KBM-7 (cell line): ENCODE results near the gene WDR5.

Experiments used
- DNase-seq: peaks from one replicate; pipeline ENCODE4 v3.0.0-alpha.2; 2015
- in situ Hi-C: fragments of 300-500 bp; cut with MboI; formaldehyde crosslinking; loops from 2 replicates; pipeline ENCODE4 v1.14.3; 2020; ENCODE audit warnings: low sequenced_read_pairs, low pct_unique_long_range_greater_than_20kb, mixed read lengths

The WDR5 gene

DNA sequence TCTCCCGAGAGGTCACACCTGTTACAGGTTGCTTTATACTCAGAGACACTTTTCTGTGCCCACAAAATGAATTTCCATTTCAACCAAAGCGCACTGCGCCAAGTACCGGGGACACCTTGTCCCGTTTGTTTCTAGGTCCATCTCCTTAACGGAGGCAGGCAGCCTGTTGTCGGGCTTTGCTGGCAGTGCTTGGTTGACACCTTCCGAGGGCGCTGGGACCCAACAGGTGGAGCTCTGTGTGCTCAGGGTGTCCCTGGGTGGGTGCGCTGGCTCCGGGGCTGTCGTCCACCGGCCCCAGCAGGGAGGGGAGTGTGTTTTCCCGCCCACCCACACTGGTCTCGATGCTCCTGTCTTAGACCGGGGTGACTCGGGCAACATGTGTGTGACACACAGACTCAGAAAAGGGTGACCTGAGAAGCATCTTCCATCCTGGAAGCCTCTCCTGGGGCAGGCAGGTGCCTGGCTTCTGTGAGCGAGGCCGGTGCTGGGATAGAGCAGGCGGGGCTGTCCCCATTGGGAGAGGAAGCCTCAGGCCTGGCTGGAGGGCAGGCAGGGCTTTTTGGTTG, 20.0 kb downstream of the WDR5 start:
- no peak for DNase-seq
- in situ Hi-C loops = no loop called here

DNA sequence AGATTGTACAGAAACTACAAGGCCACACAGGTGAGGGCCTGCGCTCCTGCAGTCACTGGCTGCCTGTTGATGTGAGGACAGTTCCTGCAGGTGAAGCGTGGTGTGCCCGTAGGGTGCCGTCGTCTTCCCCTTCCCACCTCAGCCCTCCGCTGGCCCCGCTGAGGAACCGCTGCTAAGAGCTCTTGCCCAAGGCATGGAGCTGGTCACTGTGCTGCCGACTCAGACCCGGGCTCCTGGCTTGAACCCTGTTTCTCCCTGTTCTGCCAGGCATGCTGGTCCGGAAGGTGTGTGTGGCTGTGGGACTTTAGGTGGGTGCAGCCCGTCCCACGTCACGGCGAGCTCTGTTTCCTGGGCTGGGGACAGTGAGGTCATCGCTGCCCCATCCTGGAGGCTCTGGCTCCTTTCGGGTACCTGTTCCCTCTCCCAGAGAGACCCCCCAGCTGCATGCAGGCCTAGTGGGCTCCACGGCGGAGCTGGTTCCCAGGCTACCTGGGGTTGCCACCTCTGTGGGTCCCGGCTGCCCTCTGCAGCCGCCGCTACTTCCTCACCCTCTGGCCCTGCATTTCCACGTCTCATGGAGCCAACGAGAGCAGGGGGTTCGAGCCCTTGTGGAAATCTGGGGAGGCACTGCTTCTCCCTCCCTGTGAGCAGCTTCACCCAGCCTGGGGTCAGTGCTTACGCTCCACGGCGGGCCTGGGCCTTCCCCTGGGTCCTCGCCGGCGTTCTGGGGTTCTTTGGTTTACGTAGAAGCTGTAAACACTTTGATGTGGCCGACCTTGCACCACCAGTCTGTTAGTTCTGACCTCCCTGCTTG, 20.9 kb downstream of the WDR5 start:
- no peak for DNase-seq
- in situ Hi-C loops = no loop called here

DNA sequence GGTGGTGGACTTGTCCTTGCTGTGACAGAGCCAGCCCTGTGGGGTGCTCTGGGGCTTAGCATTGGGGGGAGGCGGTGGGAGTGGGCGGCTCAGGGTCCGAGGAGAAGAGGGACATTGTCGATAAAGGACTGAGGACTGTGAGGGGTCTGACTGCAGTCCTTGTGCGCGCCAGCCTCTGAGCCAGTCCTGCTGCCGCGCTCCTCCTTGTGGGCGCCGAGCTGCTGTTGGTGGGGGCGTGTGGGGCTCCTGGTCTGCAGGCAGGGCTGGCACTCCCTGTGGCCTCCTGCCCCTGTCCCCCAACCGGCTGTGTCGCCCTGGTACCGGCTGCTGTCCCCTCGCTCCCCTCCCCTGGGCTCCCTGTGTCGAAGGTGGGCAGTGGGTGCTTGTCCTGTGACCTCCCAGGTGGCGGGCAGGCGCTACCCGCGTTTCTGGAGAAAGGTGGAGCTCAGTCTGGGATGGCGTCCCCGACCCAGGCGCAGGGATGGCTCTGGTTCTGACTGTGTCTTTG, 21.6 kb downstream of the WDR5 start:
- in situ Hi-C loops = no loop called here
- no peak for DNase-seq

DNA sequence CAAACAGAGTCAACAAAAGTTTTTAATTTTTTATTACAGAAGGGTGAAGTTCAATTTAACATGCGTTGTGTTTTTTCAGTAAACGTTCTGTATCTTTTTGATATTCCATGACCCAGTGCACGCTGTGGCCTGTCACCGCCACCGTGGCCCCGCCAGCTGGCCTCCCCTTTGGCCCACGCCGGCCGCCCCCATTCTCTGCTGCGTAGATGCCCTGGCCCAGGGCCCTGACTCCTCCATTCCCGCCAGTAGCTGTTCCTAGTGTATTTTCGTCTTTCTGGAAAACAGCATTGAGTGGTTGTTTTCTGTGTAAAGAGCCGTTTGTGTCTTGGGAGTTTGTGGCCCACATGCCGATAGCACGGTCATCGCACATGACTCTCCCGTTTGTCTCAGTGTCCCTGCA, 22.4 kb downstream of the WDR5 start:
- in situ Hi-C loops = no loop called here
- DNase-seq = no peak

DNA sequence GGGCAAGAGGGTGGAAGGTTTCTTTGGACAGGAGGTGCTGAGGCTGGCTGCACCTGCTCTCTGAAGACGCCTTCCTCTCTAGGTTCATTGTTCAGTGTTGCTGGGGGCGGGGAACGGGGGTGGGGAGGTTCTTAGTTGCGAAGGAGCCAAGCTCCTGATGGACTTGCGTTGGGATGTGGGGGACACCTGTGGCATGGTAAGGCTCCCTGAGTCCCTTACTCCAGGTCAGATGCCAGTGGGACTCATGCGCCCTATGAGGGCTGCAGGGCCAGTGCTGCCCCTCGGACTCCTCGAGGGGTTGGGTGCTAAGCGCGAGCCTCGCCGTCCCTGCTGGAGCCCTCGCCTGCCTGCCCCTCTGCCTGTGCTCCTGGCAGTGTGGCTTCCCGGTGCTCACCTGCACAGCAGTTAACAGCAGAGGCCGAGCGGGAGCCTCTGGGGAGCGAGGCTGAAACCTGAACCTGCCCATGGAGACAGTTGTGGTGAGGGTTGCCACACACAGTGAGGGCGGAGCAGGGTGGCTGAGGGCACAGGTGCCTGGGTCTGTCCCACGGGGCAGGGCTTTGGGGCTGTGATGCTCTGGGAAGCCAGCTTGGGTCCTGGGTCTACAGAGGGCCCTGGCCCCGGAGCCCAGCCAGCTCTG, 23.0 kb downstream of the WDR5 start:
- in situ Hi-C loops = no loop called here

DNA sequence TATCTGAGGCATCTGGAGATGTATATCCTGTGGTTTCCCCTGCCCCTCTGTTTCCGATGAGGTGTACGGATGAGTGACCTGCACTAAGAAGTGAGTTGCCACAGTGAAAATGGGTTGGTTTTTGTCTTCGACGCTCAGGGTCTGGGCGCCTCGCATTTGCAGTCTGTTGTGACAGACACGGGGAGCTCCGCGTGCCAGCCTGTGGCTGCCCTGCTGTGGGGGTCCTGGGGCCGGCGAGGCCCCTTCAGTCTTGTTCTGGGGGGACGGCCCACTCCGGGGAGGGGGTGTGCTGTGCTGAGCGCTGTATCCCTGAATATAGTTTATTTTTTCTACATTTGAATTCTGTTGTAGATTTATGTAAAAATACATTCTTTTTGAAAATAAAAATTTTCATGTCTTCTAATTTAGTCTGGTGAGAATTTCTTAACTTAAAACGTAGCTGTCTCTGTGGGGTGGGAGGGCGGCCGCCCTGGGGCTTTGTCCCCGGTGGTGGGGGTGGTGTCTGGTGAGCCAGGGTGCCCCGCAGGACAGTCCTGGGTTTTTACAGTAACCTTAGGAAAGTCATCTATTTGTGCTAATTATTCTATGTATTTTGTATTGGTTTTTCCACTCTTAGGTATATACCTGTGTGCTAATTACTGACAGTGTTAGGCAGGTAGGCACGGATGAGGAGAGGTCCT, 23.8 kb downstream of the WDR5 start:
- DNase-seq = no peak
- in situ Hi-C loops = no loop called here

More for the DNA sequence above, 23.0 kb downstream of the WDR5 start:
- no peak for DNase-seq

DNA sequence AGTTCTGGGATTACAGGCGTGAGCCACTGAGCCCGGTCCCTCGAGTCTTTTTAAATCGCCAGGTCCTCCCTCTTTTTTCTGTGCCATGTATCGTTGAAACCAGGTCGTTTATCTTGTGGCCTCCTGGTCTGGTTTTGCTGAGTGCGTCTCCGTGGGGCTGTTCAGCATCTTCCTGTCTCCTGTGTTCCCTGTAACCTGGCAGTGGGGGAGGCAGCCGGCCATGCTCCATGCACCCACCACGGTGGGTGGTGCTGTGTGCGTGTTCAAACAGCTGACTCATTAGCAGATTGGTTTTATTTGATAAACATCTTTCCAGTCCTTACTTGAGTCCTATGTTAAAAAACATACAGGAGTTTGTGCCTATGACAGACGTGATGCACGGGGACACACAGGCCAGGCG, 25.8 kb downstream of the WDR5 start:
- DNase-seq = no peak
- in situ Hi-C loops = no loop called here

DNA sequence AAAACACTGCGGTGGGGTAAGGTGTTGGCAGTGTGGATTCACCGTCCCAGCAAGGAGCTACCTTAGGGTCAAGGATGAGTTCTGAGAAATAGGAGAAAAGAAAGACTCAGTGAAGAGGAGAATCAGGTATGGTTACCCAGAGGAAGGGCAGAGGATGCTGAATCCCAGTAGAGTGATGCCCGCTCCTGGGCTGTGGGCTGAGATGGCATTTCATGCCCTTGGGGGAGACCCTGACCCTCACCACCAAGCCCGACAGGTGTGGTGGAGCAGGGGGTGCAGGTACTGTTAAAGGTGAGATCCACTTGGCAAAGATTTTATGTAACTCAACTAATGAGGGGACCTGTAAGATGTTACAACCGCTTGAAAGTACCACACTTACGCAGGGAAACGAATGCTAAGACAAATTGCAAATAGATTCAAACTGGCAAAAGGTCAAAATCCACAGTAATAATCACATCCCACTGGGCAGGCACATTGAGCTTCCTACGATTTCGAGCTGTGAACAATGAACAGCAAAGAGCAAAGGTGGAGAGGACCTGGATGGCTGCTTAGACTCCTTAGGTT, 26.4 kb downstream of the WDR5 start:
- in situ Hi-C loops = no loop called here
- DNase-seq = no peak

DNA sequence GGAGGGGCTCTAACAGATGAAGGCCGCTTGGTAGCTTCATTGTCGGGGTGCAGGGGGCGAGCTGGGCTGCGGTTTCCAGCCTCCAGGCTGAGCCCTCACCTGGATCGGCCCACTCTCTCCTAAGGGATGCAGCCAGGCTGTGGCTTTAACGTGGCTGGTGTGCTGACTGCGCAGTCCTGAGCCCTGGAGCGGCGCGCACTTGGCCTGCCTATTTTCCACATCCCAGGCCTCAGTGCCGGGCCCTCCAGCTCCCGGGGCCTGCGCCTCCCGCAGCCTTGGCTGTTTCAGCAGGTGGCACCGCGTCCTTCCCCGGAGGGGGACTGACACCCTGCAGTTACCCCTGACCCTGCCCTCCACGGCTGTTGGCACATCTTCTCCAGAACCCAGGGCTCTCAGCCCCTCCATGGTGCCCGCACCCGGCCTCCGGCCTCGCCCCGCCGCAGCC, 27.1 kb downstream of the WDR5 start:
- in situ Hi-C loops = no loop called here
- no peak for DNase-seq

DNA sequence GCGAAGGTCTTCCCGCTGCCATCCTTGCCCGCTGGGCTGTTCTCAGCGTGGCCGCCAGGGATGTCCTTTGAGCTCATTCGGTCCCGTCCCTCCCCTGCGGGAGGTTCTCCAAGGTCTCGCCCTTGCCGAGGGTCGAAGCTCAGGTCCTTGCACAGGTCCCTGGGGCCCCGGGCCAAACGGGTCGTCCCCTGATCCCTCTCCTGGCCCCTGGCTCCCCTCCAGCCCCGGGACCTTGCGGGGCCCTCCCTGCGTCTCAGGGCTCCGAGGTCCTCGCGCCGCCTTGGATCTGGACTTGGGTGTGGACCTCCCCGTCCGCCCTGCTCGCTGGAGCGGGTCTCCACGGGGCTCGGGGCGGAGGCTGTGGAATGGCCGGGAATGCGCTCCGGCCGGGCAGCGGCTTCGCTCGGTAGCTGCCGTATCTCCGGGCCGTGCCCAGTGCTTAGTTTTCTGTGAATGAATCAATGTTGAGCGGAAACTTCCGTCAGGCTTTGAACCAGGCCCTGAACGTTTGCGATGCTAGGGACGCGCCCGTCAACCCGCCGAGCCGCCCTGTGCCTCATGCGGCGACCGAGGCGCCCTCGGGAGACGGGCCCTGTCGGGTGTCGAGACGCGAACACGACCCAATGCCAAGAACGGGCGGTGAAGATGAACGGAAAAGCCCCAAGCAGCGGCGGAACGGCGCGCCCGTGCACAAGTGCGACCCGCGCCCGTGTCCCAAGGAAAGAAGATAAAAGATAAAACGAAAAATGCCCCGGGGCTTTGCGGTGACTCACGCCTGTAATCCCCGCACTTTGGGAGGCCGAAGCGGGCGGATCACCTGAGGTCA, 27.7 kb downstream of the WDR5 start:
- DNase-seq = no peak
- in situ Hi-C loops = no loop called here

DNA sequence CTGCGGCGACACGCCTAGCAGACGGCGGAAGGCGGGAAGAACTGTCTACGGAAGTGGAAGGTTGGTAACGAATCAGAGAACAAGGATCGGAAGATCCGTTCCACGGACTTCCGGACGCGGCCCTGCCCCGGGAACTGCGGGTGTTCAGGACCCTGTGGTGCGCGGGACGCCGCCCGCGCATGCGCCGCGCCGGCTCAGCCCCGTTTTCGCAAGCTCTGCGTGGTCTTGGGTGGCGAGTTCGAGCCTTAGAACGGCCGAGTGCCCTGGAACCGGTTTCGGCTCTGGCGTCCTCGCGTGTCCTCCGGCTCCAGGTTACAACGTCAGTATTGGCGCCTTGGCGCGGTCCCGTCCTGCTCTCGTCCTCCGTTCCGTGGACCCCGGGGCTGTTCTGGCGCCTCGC, 29.0 kb downstream of the WDR5 start:
- in situ Hi-C loops = no loop called here
- no peak for DNase-seq

DNA sequence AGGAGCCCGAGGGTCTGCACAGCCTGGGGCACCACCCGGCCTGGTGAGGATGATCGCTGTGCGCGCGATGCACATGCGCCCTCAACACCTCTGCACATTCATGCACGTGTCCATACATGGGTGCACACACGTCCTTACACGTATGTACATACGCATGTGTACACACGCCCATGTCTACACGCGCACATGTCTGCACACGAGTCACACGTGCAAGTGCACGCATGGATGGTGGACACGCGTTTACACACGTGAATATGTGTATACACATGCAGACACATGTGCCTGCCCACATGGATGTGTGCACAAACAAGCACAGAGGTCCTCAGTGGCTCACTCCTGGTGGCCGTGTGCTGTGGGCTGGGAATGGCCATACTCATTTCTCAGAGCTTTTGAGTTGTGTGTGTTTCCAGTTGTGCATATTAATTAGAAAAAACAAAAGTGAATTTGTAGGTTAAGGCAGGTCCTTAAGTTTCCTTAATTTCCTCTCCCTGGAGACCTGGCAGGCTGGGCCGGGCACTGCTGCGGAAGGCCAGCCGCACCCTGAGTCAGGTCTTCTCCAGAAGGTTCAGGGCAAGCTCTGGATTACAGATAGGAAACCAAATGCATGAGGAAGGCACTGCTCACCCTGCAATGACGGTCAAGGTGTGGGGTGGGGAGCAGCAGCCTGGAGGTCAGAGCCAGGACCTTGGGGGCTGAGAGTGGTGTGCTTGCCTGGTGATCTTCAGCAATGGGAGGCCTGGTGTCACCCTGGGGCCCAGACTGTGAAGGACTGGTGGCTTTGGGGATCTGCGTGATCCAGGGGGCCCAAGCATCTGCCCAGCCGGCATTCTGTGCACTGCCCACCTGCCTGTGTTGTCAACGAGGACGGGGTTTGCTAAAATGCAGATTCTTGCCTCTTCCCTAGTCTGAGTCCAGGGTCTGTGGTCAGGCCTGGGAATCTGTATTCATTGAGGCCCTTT, 29.8 kb downstream of the WDR5 start:
- peak; percentile 49 for DNase-seq
- in situ Hi-C loops = no loop called here

DNA sequence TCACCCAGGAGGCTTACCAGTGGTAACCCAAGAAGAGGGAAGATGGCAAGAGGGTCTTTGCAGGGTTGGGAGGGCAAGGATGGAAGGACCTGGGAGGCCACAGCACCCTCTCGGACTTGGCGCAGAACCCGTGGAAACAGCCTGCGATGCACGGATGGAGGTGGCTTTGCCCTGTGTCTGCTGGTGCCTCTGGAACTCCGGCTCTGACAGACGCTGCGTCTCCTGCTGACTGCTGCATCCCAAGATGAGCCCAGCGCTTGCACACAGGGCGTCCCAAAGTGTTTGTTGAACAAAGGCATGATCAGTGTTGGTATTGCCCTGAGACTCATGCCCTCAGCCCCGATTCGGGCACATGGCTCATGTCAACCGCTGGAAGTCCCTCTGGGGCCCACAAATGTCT, 30.5 kb downstream of the WDR5 start:
- in situ Hi-C loops = no loop called here
- DNase-seq = no peak

DNA sequence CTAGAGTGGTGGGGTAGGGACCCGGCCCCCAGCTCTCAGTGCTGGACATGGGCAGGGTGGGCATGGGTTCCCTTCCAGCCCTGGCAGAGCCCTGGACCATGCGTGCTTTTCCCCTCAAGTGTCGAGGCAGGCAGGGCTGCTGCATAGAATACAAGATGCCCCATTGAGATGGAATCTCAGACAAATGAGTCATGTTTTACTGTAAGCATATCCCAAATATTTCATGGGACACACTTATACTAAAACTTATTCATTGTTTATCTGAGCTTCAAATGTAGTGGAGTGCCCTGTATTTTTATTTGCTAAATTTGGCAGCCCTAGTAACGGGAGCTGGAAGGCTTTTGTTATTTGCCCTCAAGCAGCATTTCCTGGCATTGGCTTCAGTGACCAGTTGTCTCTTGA, 31.6 kb downstream of the WDR5 start:
- DNase-seq = no peak
- in situ Hi-C loops = no loop called here

DNA sequence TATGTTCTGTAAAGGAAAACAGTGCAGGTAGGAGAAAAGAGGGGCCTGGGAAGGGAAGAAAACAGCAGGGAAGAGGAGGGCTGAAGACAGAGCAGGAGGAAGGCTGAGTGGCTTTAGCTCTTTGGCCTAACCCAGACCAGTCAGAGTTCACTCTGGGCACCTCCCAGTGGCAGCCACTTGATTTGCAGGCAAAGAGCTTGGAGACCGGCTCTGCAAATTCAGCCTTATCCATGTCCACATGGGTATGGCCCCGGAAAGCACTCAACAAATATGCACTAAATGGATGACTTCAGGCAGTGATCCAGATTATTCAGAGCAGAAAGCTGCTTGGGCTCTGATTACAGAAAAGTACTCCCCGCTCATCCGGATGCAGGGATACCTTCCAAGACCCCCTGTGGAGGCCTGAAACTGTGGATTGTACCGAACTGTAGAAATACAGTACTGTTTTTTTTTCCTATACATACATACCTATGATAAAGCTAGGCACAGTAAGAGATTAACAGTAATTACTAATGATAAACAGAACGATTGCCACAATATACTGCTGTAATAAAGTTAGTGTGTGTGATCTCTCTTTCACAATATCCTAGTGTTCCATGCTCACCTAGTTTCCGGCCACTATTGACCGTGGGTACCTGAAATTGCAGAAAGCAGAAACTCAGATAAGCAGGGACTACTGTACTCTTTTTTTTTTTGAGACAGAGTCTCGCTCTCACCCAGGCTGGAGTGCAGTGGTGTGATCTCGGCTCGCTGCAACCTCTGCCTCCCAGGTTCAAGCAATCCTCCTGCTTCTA, 33.1 kb downstream of the WDR5 start:
- in situ Hi-C loops = no loop called here
- peak; percentile 39 for DNase-seq

DNA sequence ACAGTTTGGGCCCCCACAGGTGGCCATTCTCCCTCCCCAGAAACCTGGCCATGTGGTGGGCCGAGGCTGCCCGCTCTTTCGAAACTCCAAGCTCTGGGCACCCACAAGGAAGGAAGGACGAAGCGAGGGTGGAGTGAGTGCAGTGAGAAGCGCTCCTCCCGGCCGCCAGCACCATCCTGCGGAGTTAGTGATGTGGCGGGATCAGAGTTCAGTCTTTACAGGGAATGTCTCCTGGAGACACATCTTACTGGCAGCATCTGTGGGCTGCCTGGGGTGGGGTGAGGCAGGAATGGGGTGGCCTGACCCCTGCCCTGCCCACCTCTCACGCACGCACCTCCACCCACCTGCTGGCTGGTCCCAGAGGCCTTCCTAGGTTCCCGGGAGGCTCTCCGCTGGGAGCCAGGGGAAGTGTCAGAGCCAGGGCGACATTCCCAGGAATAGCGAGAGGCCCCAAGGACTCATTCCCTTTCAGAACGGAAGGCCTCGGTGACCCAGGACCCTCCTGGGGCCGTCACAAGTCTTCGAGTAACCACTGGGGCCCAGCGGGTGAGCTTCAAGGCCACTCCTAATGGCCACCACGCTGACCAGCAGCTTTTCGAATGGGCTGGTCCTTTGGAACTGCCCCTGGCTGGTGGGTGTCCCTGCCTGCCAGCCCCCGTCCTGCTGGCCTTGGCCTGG, 34.0 kb downstream of the WDR5 start:
- DNase-seq = no peak
- in situ Hi-C loops = no loop called here
